HG02610 (cell line): Measurements from ENCODE around the gene RALGAPB.

Experiments used
- ATAC-seq: cut with Tn5 transposase; IDR thresholded peaks from one replicate; pipeline ENCODE4 v1.9.1; 2021; ENCODE audit warnings: mild to moderate bottlenecking, moderate library complexity; ENCODE audit not compliant: unreplicated experiment

Gene RALGAPB

GRCh38 chr20:38603286-38603685 lies 130.6 kb downstream of the RALGAPB start:
- no peak for ATAC-seq

DNA sequence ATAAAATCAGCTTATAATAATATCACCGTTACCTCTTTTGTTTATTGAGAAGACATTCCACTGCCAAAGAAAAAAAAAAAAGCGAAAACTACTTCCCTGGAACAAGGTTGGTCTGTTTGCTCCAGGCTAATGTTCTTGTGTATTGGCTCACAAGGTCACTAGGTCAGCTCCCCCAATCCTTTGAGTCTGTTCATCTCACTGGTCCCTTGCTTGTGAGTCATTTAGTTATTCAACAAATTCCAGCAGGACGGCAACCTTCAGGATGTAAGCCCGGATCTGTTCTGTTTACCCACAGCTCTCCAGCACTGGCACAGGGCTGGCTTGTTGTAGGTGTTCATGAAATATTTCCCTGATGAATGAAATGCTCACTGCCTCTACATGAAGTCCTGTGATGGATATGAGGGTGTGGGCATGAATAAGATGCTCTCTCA lies 132.2 kb downstream of the RALGAPB start:
- no peak for ATAC-seq

- no peak for ATAC-seq
Observed at GRCh38 chr20:38607351-38607750, 134.7 kb downstream of the RALGAPB start.

GRCh38 chr20:38608188-38608587 lies 135.5 kb downstream of the RALGAPB start:
- ATAC-seq, result no peak

DNA sequence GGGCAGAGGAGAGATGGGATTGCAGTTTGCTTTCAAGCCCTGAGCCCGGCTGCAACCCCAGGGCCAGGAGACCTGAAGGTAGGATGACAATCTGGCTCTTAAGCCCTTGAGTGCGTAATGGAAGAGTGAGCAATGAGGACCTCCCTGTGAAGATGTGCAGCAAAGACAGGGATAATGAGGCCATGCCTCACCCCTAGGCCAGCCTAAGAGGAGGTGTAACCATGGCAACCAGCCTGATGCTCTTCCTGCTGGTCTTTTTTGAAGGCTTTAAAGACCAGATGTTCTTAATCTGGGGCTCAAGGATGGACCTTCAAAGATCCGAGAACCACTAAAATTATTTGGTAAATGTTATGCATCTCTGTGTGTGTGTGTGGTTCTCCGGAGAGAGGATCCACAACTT lies 137.2 kb downstream of the RALGAPB start:
- ATAC-seq, result no peak

- ATAC-seq, result no peak
Observed at GRCh38 chr20:38610521-38610920, 137.9 kb downstream of the RALGAPB start.

DNA sequence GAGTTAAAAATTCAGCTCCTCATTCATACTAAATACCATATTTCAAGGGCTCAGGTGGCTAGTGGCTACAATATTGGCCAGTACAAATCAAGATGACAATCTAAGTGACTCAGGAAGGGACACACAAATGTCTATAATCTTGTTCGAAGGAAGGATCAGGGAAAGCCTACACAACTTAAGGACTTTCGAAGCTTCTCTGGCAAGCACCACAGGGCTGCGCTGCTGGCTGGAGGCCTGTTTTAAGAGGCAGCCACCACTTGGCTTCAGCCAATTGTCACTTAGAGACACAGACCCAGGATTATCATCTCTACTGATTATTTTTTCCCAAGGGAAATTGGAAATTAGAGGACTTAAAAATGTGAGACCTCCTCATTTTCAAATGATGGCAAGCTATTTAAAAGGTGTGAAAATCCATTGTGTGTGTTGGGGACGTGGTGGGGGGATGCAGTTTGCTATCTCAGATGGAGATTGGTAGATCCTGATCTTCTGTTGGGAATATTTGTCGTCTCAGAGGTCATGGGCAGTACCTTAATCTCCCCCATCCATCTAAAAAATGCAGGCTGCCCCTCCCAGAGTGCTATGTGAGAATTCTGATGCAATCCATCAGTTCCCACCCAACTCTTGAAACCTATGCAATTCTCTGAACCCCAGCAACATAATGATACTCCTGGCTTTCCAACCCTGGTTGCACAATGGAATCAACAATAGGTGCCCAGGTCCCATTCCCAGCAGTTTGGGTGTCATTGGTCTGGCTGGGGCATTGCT lies 140.3 kb downstream of the RALGAPB start:
- no peak for ATAC-seq

- no peak for ATAC-seq
Observed at GRCh38 chr20:38615283-38615682, 142.6 kb downstream of the RALGAPB start.

GRCh38 chr20:38616457-38616856 lies 143.8 kb downstream of the RALGAPB start:
- ATAC-seq, result no peak

GRCh38 chr20:38617011-38617829 lies 144.6 kb downstream of the RALGAPB start:
- ATAC-seq, result no peak

DNA sequence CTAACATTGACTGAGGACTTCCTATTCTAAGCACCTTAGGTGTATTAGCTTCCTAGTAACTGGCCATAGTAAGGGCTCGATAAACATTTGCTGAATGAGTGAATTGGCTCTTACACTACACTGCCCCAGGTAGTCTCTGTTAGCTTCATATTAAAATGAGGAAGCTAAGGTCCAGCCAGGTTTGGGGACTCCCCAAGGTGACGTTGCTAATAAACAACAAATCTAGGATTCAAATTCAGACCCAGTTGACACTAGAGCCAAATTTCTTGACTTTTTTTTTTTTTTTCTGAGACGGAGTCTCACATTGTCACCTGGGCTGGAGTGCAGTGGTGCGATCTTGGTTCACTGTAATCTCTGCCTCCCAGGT lies 145.2 kb downstream of the RALGAPB start:
- ATAC-seq, result no peak

DNA sequence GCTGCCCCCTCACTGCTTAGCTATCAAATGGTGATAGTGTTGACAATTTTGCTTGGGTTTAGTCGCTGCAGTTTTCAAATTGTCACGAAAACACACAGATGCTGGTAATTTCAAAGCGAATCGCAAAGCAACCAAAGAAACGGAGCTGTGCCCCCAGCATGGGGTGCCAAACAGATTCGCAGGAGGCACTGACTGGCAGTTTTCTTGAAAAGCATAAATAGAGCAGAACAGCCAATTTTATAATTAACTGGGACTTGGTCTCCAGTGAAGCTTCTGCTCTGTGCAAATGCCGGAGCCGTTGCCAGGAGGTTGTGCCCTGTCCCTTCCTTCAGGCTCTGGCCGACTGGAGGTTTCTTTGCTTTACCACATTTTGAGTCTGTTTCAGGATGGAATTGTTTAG lies 147.8 kb downstream of the RALGAPB start:
- ATAC-seq, result no peak

- no peak for ATAC-seq
Observed at GRCh38 chr20:38623061-38623460, 150.4 kb downstream of the RALGAPB start.

DNA sequence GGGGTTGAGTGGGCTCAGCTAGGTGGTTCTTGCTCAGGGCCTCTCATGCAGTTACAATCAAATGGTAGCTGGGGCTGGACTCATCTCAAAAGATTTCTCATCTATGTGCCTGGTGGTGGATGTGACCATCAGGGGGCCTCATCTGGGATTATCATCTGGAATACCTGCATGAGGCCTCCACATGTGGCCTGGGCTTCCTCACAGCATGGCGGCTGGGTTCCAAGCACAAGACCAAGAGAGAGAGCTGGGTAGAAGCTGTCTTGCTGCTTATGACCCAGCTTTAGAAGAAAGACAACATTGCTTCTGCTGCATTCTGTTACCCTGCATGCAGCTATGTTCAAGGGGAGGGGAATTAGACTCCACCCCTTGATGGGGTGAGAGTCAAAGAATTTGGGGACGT lies 151.4 kb downstream of the RALGAPB start:
- no peak for ATAC-seq

DNA sequence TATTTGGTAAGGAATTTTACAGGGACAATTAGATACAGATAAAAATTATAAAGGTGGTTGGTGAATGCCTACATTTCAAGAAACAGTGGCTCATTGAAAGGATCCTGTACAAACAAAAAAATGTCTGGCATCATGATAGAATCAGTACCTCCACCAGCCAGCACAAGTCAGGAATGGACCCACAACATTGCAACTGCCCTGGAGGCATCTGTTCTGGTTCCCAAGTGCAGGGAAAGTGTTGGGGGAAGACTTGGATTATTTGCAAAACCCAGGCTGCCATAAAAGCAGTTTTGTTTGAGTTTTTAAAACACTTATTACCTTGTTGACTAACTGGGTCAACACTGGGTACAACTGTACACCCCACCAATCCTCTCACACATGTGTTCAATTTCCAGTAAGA lies 153.3 kb downstream of the RALGAPB start:
- ATAC-seq, result no peak

GRCh38 chr20:38626921-38627659 lies 154.4 kb downstream of the RALGAPB start:
- ATAC-seq, result no peak
